NCI-H446 treated with DMSO at 0.1 percent for 48 hours (cell line): ENCODE data around the gene CTH.
A peak's percentile ranks its signal among the peaks of the same experiment; 100 is the strongest.
"Not testable (repeated sequence)": the region's sequence is repeated elsewhere in the genome, so short reads cannot be mapped to it uniquely, and the experiment has no call there.

Experiments
- DNase-seq: peaks from one replicate; lab custom pipeline; 2025; lab: John Stamatoyannopoulos, UW

Gene CTH

GRCh38 chr1:70410604-70411359 lies at the start of gene CTH:
CTH (plus strand) TSS chr1:70411268; CDS start chr1:70411416, 148 bp downstream.
- peak; percentile 92 for DNase-seq

GRCh38 chr1:70361727-70362398 lies 49.2 kb upstream of the CTH start:
- DNase-seq, result no peak

GRCh38 chr1:70364439-70364838 lies 46.6 kb upstream of the CTH start:
- DNase-seq, result no peak

- DNase-seq, result not testable (repeated sequence)
Measured at GRCh38 chr1:70366425-70366952, 44.6 kb upstream of the CTH start.

GRCh38 chr1:70366997-70367396 lies 44.1 kb upstream of the CTH start:
- DNase-seq, result not testable (repeated sequence)

GRCh38 chr1:70367397-70367796 lies 43.7 kb upstream of the CTH start:
- not testable (repeated sequence) for DNase-seq

GRCh38 chr1:70371586-70371985 lies 39.5 kb upstream of the CTH start:
- DNase-seq, result not testable (repeated sequence)

- no peak for DNase-seq
Measured at GRCh38 chr1:70372426-70372825, 38.6 kb upstream of the CTH start.

GRCh38 chr1:70373580-70373979 lies 37.5 kb upstream of the CTH start:
- not testable (repeated sequence) for DNase-seq

- DNase-seq, result no peak
Measured at GRCh38 chr1:70376196-70376595, 34.9 kb upstream of the CTH start.

- DNase-seq, result no peak
Measured at GRCh38 chr1:70382682-70383081, 28.4 kb upstream of the CTH start.

GRCh38 chr1:70383483-70383882 lies 27.6 kb upstream of the CTH start:
- no peak for DNase-seq

- DNase-seq, result no peak
Measured at GRCh38 chr1:70384542-70384941, 26.5 kb upstream of the CTH start.

GRCh38 chr1:70385477-70385876 lies 25.6 kb upstream of the CTH start:
- no peak for DNase-seq

- DNase-seq, result no peak
Measured at GRCh38 chr1:70386121-70386520, 24.9 kb upstream of the CTH start.

- no peak for DNase-seq
Measured at GRCh38 chr1:70387507-70387906, 23.6 kb upstream of the CTH start.

- no peak for DNase-seq
Measured at GRCh38 chr1:70392626-70393025, 18.4 kb upstream of the CTH start.

GRCh38 chr1:70396607-70397006 lies 14.5 kb upstream of the CTH start:
- no peak for DNase-seq

GRCh38 chr1:70397013-70397412 lies 14.1 kb upstream of the CTH start:
- DNase-seq, result no peak

- no peak for DNase-seq
Measured at GRCh38 chr1:70400335-70400734, 10.7 kb upstream of the CTH start.

- DNase-seq, result no peak
Measured at GRCh38 chr1:70401974-70402373, 9.1 kb upstream of the CTH start.

GRCh38 chr1:70403759-70404158 lies 7.3 kb upstream of the CTH start:
- no peak for DNase-seq

GRCh38 chr1:70405780-70406416 lies 5.2 kb upstream of the CTH start:
- no peak for DNase-seq
